PFSK-1 (cell line): ENCODE data around the gene ILDR2.

ENCODE experiments used
- FOXP2 ChIP-seq: optimal IDR thresholded peaks from 2 replicates; pipeline ENCODE3; 2011; ENCODE audit warnings: borderline replicate concordance, control low read depth, inconsistent platforms; ENCODE audit not compliant: insufficient read depth; ENCODE audit errors: extremely low read length, extremely low read depth
- POLR2AphosphoS5 ChIP-seq: IDR thresholded peaks from 2 replicates; pipeline ENCODE4 v1.6.1; 2012; ENCODE audit warnings: low read depth, mild to moderate bottlenecking, control low read depth, low read length, moderate library complexity
- REST ChIP-seq, 2 experiments: IDR thresholded peaks; 2 replicates each; pipeline versions ENCODE4 v1.6.1 to v1.8.0; 2011 to 2012; ENCODE audit warnings: low read depth in 2 of 2, low read length in 2 of 2, control low read depth in 1 of 2, inconsistent platforms in 1 of 2, mild to moderate bottlenecking in 1 of 2, moderate library complexity in 1 of 2; ENCODE audit not compliant: insufficient read depth in 1 of 2
- SIN3A ChIP-seq: IDR thresholded peaks from 2 replicates; pipeline ENCODE4 v1.6.1; 2012; ENCODE audit warnings: mild to moderate bottlenecking, low read length, moderate library complexity, borderline replicate concordance; ENCODE audit not compliant: insufficient read depth
- TAF1 ChIP-seq: IDR thresholded peaks from 2 replicates; pipeline ENCODE4 v1.6.1; 2012; ENCODE audit warnings: low read length, control low read depth, borderline replicate concordance; ENCODE audit not compliant: insufficient read depth

ILDR2 gene

GRCh38 chr1:166981589-166981988 lies 6.2 kb upstream of the ILDR2 start:
- TF ChIP-seq REST (IDR thresholded peaks at IDR 0.05; ENCODE audit: insufficient read depth in 1 of 2, low read depth in 2 of 2, low read length in 2 of 2), result no peak
- TF ChIP-seq TAF1, result no peak
- TF ChIP-seq SIN3A, result no peak
- TF ChIP-seq FOXP2, result no peak
- TF ChIP-seq POLR2AphosphoS5, result no peak

- TF ChIP-seq REST (IDR thresholded peaks at IDR 0.05; ENCODE audit: insufficient read depth in 1 of 2, low read depth in 2 of 2, low read length in 2 of 2), result no peak
- TF ChIP-seq SIN3A, result no peak
- no peak for TF ChIP-seq FOXP2
- TF ChIP-seq POLR2AphosphoS5, result no peak
- TF ChIP-seq TAF1, result no peak
Measured at GRCh38 chr1:166980818-166981217, 5.5 kb upstream of the ILDR2 start.

- no peak for TF ChIP-seq FOXP2
Measured at GRCh38 chr1:166980383-166980782, 5.0 kb upstream of the ILDR2 start.

GRCh38 chr1:166978821-166979220 lies 3.5 kb upstream of the ILDR2 start:
- TF ChIP-seq POLR2AphosphoS5, result no peak
- TF ChIP-seq SIN3A, result no peak
- no peak for TF ChIP-seq FOXP2
- TF ChIP-seq TAF1, result no peak
- TF ChIP-seq REST (IDR thresholded peaks at IDR 0.05; ENCODE audit: insufficient read depth in 1 of 2, low read depth in 2 of 2, low read length in 2 of 2), result no peak

- TF ChIP-seq TAF1, result no peak
- no peak for TF ChIP-seq POLR2AphosphoS5
- TF ChIP-seq SIN3A, result no peak
- no peak for TF ChIP-seq FOXP2
- no peak for TF ChIP-seq REST (IDR thresholded peaks at IDR 0.05; ENCODE audit: insufficient read depth in 1 of 2, low read depth in 2 of 2, low read length in 2 of 2)
Measured at GRCh38 chr1:166977951-166978350, 2.6 kb upstream of the ILDR2 start.
